Right lobe of liver (tissue), 4 donors: ENCODE measurements around the gene SHF.

Experiments used
- CTCF ChIP-seq, 4 donors: fragments of 200-600 bp in 3 of 4; fragments of 450-650 bp in 1 of 4; IDR thresholded peaks; one replicate each; pipeline versions ENCODE4 v1.5.1 to v1.8.0; 2016 to 2022; ENCODE audit warnings: antibody characterized with exemption in 4 of 4, mild to moderate bottlenecking in 2 of 4
- POLR2A ChIP-seq: fragments of 450-650 bp; IDR thresholded peaks from one replicate; pipeline ENCODE4 v1.6.1; 2017; ENCODE audit warnings: antibody characterized with exemption, mild to moderate bottlenecking
- donor health status: DM: no; HTN: no; CAD: no.
- donor health status: DM: no; HTN: no; CAD: no.
- donor health status: DM: no; HTN: yes; CAD: no.

- no peak for TF ChIP-seq CTCF (IDR thresholded peaks at IDR 0.05)
- TF ChIP-seq POLR2A, result no peak
Observed at GRCh38 chr15:45149060-45149459, 38.7 kb downstream of the SHF start.
